MM.1S (cell line): ENCODE results near the gene LPA.
"Not testable (repeated sequence)": the region's sequence is repeated elsewhere in the genome, so short reads cannot be mapped to it uniquely, and the experiment has no call there.

Experiments used
- DNase-seq: peaks from one replicate; pipeline ENCODE4 v3.0.0-alpha.2; 2015
- H2AFZ ChIP-seq: fragments of 300-600 bp; sonication (generic); 2 replicates; pipeline ENCODE4 v1.6.0; 2016; ENCODE audit warnings: antibody characterized with exemption, low read length
- H3F3A ChIP-seq: fragments of 300-600 bp; sonication (generic); 2 replicates; pipeline ENCODE4 v1.6.1; 2016; ENCODE audit warnings: mild to moderate bottlenecking, antibody characterized with exemption, low read length, moderate library complexity, mixed read lengths; ENCODE audit not compliant: insufficient read depth
- H3K27ac ChIP-seq: fragments of 300-600 bp; sonication (generic); 2 replicates; pipeline ENCODE4 v1.5.1; 2016; ENCODE audit warnings: mild to moderate bottlenecking, low read length
- H3K27me3 ChIP-seq: fragments of 300-600 bp; sonication (generic); replicated peaks from 2 replicates; pipeline ENCODE4 v1.6.0; 2016; ENCODE audit warnings: low read length; ENCODE audit not compliant: insufficient read depth
- H3K36me3 ChIP-seq: fragments of 300-600 bp; sonication (generic); replicated peaks from 2 replicates; pipeline ENCODE4 v1.6.1; 2016; ENCODE audit warnings: mild to moderate bottlenecking, low read length, mixed read lengths; ENCODE audit not compliant: insufficient read depth
- H3K4me1 ChIP-seq: fragments of 300-600 bp; sonication (generic); 2 replicates; pipeline ENCODE4 v1.6.1; 2016; ENCODE audit warnings: low read length, mixed read lengths
- H3K4me2 ChIP-seq: fragments of 300-600 bp; sonication (generic); 2 replicates; pipeline ENCODE4 v1.6.0; 2016; ENCODE audit warnings: low read depth, low read length
- H3K4me3 ChIP-seq: fragments of 300-600 bp; sonication (generic); 2 replicates; pipeline ENCODE4 v1.5.1; 2016; ENCODE audit warnings: low read length, mixed read lengths
- H3K79me2 ChIP-seq: fragments of 300-600 bp; sonication (generic); 2 replicates; pipeline ENCODE4 v1.6.1; 2016; ENCODE audit warnings: mixed run types, low read length, mixed read lengths
- H3K9ac ChIP-seq: fragments of 300-600 bp; sonication (generic); 2 replicates; pipeline ENCODE4 v1.6.1; 2016; ENCODE audit warnings: low read length, mixed read lengths
- H3K9me2 ChIP-seq: fragments of 300-600 bp; sonication (generic); replicated peaks from 2 replicates; pipeline ENCODE4 v1.6.1; 2016; ENCODE audit warnings: mild to moderate bottlenecking, low read length, mixed read lengths; ENCODE audit not compliant: insufficient read depth
- H3K9me3 ChIP-seq: fragments of 300-600 bp; sonication (generic); replicated peaks from 2 replicates; pipeline ENCODE4 v1.6.1; 2016; ENCODE audit warnings: mild to moderate bottlenecking, low read length, mixed read lengths; ENCODE audit not compliant: insufficient read depth
- H4K20me1 ChIP-seq: fragments of 300-600 bp; sonication (generic); 2 replicates; pipeline ENCODE4 v1.6.1; 2016; ENCODE audit warnings: mild to moderate bottlenecking, low read length, moderate library complexity, mixed read lengths; ENCODE audit not compliant: insufficient read depth

The LPA gene, protein sequence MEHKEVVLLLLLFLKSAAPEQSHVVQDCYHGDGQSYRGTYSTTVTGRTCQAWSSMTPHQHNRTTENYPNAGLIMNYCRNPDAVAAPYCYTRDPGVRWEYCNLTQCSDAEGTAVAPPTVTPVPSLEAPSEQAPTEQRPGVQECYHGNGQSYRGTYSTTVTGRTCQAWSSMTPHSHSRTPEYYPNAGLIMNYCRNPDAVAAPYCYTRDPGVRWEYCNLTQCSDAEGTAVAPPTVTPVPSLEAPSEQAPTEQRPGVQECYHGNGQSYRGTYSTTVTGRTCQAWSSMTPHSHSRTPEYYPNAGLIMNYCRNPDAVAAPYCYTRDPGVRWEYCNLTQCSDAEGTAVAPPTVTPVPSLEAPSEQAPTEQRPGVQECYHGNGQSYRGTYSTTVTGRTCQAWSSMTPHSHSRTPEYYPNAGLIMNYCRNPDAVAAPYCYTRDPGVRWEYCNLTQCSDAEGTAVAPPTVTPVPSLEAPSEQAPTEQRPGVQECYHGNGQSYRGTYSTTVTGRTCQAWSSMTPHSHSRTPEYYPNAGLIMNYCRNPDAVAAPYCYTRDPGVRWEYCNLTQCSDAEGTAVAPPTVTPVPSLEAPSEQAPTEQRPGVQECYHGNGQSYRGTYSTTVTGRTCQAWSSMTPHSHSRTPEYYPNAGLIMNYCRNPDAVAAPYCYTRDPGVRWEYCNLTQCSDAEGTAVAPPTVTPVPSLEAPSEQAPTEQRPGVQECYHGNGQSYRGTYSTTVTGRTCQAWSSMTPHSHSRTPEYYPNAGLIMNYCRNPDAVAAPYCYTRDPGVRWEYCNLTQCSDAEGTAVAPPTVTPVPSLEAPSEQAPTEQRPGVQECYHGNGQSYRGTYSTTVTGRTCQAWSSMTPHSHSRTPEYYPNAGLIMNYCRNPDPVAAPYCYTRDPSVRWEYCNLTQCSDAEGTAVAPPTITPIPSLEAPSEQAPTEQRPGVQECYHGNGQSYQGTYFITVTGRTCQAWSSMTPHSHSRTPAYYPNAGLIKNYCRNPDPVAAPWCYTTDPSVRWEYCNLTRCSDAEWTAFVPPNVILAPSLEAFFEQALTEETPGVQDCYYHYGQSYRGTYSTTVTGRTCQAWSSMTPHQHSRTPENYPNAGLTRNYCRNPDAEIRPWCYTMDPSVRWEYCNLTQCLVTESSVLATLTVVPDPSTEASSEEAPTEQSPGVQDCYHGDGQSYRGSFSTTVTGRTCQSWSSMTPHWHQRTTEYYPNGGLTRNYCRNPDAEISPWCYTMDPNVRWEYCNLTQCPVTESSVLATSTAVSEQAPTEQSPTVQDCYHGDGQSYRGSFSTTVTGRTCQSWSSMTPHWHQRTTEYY (N-terminal part only)

DNA sequence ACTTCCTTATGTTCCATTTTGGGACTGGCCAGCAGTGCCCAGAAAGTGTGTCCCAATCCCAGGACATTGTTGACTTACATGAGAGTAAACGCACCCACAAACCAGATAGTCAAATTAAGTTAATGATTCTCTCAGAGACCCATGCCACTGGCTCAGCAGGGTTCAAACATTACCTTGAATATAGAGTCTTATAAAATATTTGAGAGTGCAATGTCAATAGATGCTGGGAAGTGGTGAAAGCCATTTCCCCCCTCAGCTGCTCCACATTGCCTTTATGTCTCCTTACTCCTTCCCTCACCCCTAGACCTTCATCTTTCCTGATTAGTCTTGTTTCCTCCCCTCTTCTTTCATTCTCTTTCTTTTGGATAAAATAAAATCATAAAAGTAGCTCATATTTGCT is at the start of gene LPA:
Gene LPA, minus strand, starts transcription at position 78 of the 400 bp plus-strand sequence. Its CDS starts 61 bp downstream, at position 17.
- H3K36me3 ChIP-seq, H3K9ac ChIP-seq, H3K27me3 ChIP-seq: not testable (repeated sequence)

DNA sequence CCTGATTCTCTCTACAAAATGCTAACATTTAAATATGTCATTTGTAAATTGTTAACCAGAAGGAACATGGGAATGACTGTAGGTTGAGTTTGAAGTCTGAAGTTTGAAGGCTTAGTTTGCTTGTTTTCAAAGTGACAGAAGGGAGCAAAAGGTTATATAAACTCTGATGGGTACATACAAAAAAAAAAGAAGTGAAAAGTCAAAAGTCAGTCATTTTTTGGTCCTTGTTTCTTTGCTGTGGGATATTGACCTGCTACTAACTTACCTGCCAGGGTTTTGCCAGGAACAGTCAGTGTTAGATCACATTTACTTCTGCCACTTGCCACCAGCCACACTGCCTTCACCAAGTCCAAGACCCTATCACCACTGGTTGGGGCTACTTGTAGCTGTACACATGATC is 44.9 kb upstream of the LPA start:
- H3K27ac ChIP-seq, H3F3A ChIP-seq, H3K4me1 ChIP-seq, H2AFZ ChIP-seq, H4K20me1 ChIP-seq, H3K9me2 ChIP-seq, H3K4me2 ChIP-seq, H3K9ac ChIP-seq, H3K9me3 ChIP-seq, H3K36me3 ChIP-seq, H3K79me2 ChIP-seq, H3K27me3 ChIP-seq, DNase-seq, H3K4me3 ChIP-seq: not testable (repeated sequence)

More for the DNA sequence above, at the start of gene LPA:
- DNase-seq, H2AFZ ChIP-seq, H3K4me2 ChIP-seq, H3K27ac ChIP-seq, H3K4me3 ChIP-seq, H3K9me3 ChIP-seq, H4K20me1 ChIP-seq, H3K79me2 ChIP-seq, H3K4me1 ChIP-seq, H3K9me2 ChIP-seq, H3F3A ChIP-seq: not testable (repeated sequence)

DNA sequence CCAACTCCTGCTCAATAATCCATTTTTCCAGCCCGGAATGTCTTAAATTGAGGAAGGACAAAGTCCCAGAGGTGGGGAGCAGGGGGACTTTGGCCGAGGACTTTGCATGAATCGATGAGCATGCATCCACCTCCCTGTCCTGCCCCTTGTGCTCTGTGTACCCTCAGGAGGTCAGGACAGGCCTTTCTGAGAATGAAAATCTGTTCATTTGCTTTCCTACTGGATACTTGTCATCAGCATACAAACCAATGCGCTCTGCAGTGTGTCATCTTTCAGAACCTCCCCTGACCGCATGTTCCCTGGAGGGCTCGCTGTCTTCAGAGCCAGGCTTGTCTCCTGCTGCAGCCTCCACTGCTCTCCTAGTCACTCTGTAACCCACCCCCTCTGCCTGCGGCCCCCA is 40.6 kb upstream of the LPA start:
- H4K20me1 ChIP-seq, H3K9me2 ChIP-seq, H3K36me3 ChIP-seq, H3K27ac ChIP-seq, H3K27me3 ChIP-seq, H2AFZ ChIP-seq, DNase-seq, H3K4me2 ChIP-seq, H3F3A ChIP-seq, H3K9ac ChIP-seq, H3K9me3 ChIP-seq, H3K4me1 ChIP-seq, H3K4me3 ChIP-seq, H3K79me2 ChIP-seq: not testable (repeated sequence)

DNA sequence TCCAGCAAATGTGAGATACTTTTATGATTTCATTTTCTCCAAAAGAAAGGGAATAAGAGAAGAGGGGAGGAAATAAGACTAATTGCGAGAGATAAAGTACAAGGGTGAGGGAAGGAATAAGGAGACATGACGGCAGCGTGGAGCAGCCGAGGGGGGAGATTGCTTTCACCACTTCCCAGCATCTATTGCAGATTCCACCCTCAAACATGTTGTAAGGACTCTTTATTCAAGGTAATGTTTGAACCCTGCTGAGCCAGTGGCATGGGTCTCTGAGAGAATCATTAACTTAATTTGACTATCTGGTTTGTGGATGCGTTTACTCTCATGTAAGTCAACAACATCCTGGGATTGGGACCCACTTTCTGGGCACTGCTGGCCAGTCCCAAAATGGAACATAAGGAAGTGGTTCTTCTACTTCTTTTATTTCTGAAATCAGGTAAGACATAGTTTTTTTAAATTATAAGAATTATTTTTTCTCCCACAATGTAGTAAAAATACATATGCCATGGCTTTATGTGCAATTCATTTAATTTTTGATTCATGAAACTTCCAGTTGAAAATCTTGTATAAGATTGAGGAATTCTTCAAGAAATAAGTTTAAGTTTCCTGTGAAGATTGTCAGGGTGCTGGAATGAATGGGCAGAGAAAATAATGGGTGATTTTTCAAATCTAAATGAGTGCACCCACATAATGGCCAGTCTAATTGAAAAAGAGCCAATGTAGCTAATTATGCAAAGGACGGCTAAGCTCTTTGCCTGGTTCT is 38.0 kb upstream of the LPA start, which contains the start of gene PLG:
Gene PLG, plus strand, starts transcription at position 327 of the 763 bp plus-strand sequence. Its CDS starts 61 bp downstream, at position 388.
- H3K4me2 ChIP-seq, H3K4me1 ChIP-seq, H3K4me3 ChIP-seq, H3K79me2 ChIP-seq, H3K27me3 ChIP-seq, H3K27ac ChIP-seq, H2AFZ ChIP-seq, H3K9me3 ChIP-seq, H3F3A ChIP-seq, H3K36me3 ChIP-seq, H3K9ac ChIP-seq, H4K20me1 ChIP-seq, DNase-seq, H3K9me2 ChIP-seq: not testable (repeated sequence)
